Right lobe of liver (tissue), 6 donors: Measurements from ENCODE around the gene SULT2B1. TPM values are rescaled to one million over a fixed set of nuclear protein-coding genes. Genes with fewer than 3 reads are reported as not detected.

Source experiments
- ATAC-seq, 4 donors: fragments of 200-7000 bp; cut with Tn5 transposase; one replicate each; pipeline ENCODE4 v1.9.1; 2020; ENCODE audit warnings: mild to moderate bottlenecking in 4 of 4, moderate library complexity in 4 of 4
- DNase-seq, 3 donors: peaks; one replicate each; pipeline ENCODE4 v3.0.0-alpha.2; 2020
- H3K27ac ChIP-seq, 3 donors: fragments of 200-600 bp; one replicate each; pipeline ENCODE4 v1.8.0; 2022
- H3K27me3 ChIP-seq, 2 donors: fragments of 200-600 bp; one replicate each; pipeline ENCODE4 v1.8.0; 2022
- H3K36me3 ChIP-seq, 4 donors: fragments of 200-600 bp; sonication (generic) in 1 of 4; one replicate each; pipeline versions ENCODE4 v1.5.1 to v1.8.0; 2017 to 2022; ENCODE audit warnings: control low read depth in 1 of 4
- H3K4me1 ChIP-seq, 4 donors: fragments of 200-600 bp; sonication (generic) in 1 of 4; one replicate each; pipeline versions ENCODE4 v1.5.1 to v1.8.0; 2017 to 2022; ENCODE audit warnings: control low read depth in 1 of 4
- H3K4me3 ChIP-seq, 3 donors: fragments of 200-600 bp; one replicate each; pipeline ENCODE4 v1.8.0; 2022
- H3K9me3 ChIP-seq, 4 donors: fragments of 200-600 bp; sonication (generic) in 1 of 4; one replicate each; pipeline versions ENCODE4 v1.5.1 to v1.8.0; 2017 to 2022; ENCODE audit warnings: control low read depth in 1 of 4
- POLR2A ChIP-seq: fragments of 450-650 bp; IDR thresholded peaks from one replicate; pipeline ENCODE4 v1.6.1; 2017; ENCODE audit warnings: antibody characterized with exemption, mild to moderate bottlenecking
- WGBS: methylation state at CpG from one replicate; pipeline ENCODE4 v1.1.6; 2018; ENCODE audit warnings: low coverage, low lambda C conversion rate; ENCODE audit not compliant: insufficient coverage; ENCODE audit errors: missing lambda C conversion rate; 5-methylcytosine and 5-hydroxymethylcytosine counted together
- intact Hi-C, 2 donors: fragments of 100-400 bp; cut with DNase I; formaldehyde crosslinking; loops; one replicate each; pipeline versions ENCODE4 v1.11.2 to v1.14.1; 2022
- long read RNA-seq: library from polyadenylated mRNA; unstranded; transcript quantifications from one replicate; pipeline ENCODE4 v2.0.0, GENCODE V29; 2019
- total RNA-seq, 6 experiments: library from RNA; depleted of rRNA in 2 of 6; stranded (reverse); fragments of >200 nt in 2 of 6; fragmentation: NEBNext Ultra II Directional in 3 of 6; extraction: Animal tissue kit (Norgen Biotek cat#: 25700) in 3 of 6; gene quantifications; one replicate each; pipeline versions ENCODE4 v1.1.0 to v1.2.4, GENCODE V29; 2016 to 2023
- TF ChIP-seq, protein P1 (sequence below), 4 donors: fragments of 200-600 bp in 3 of 4; fragments of 450-650 bp in 1 of 4; IDR thresholded peaks; one replicate each; pipeline versions ENCODE4 v1.5.1 to v1.8.0; 2016 to 2022; ENCODE audit warnings: antibody characterized with exemption in 4 of 4, mild to moderate bottlenecking in 2 of 4
- donor health status: DM: no; HTN: yes; CAD: no.
- donor health status: DM: no; HTN: no; CAD: no.
- donor health status: DM: no; HTN: no; CAD: no.
- donor health status: DM: no; HTN: yes; CAD: no.
- donor health status: DM: no; HTN: yes; CAD: no.

The SULT2B1 gene
- under 1 TPM in 1 of 6 experiments, not detected in 5; 0.61 TPM for total RNA-seq
- long read RNA-seq: 0 reads

DNA sequence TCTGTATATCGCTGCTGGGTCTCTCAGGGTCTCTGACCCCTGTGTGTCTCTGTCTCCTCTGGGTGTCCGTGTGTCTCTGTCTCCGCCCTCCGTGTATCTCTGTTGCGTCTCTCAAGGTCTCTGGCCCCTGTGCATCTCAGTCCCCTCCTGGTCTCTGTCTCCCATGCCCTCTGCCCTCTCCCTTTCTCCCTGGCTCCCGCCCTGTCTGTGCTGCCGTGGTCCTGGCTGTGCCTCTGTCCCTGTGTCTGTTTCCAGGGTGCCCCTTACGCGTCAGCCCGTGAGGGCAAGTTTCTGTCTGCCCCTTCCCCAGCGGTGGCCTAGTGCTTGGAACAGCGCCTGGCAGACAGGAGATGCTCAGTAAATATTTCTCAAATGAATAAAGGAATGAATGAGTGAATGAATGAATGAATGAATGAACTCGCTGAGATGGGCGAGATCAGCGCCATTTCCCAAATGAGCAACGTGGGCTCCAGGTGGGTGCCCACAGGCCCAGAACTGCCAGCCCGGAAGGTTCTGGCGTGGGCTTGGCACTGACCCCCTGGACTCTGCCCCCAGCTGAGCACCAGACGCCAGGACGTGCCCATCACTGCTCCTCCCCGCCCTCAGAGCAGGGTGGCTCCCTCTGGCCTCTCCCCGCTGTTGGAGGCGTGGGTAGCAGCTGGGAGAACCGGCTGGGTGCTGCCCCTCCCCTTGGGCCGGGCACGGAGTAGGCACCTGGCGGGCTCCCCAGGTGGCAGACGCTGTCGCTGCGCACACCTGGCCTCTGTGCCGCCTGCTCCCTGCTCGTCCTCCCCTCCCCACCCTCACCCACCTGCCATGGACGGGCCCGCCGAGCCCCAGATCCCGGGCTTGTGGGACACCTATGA, at the start of gene SULT2B1:
TSS of gene SULT2B1 (plus strand) at position 736 of the 866 bp plus-strand sequence. CDS start at position 817, 81 bp downstream.
- H3K27ac ChIP-seq: no peak within 1 kb of the TSS
- no peaks in the 10 kb centered on the region for H3K36me3 ChIP-seq
- peak in 3 of 4 donors; percentile 35 to 57 (median 53) for ATAC-seq
- intact Hi-C loops: no loop called here
- no peaks in the 10 kb centered on the region for H3K9me3 ChIP-seq
- TF ChIP-seq, protein P1, sequence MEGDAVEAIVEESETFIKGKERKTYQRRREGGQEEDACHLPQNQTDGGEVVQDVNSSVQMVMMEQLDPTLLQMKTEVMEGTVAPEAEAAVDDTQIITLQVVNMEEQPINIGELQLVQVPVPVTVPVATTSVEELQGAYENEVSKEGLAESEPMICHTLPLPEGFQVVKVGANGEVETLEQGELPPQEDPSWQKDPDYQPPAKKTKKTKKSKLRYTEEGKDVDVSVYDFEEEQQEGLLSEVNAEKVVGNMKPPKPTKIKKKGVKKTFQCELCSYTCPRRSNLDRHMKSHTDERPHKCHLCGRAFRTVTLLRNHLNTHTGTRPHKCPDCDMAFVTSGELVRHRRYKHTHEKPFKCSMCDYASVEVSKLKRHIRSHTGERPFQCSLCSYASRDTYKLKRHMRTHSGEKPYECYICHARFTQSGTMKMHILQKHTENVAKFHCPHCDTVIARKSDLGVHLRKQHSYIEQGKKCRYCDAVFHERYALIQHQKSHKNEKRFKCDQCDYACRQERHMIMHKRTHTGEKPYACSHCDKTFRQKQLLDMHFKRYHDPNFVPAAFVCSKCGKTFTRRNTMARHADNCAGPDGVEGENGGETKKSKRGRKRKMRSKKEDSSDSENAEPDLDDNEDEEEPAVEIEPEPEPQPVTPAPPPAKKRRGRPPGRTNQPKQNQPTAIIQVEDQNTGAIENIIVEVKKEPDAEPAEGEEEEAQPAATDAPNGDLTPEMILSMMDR (IDR thresholded peaks at IDR 0.05): no peak
- no peak for TF ChIP-seq POLR2A
- no peaks in the 10 kb centered on the region for H3K4me1 ChIP-seq
- 55% methylated on average over 17 of the region's 36 CpGs for WGBS
- H3K4me3 ChIP-seq: no peak within 1 kb of the TSS
- DNase-seq: no peak
- H3K27me3 ChIP-seq: no peaks in the 10 kb centered on the region

DNA sequence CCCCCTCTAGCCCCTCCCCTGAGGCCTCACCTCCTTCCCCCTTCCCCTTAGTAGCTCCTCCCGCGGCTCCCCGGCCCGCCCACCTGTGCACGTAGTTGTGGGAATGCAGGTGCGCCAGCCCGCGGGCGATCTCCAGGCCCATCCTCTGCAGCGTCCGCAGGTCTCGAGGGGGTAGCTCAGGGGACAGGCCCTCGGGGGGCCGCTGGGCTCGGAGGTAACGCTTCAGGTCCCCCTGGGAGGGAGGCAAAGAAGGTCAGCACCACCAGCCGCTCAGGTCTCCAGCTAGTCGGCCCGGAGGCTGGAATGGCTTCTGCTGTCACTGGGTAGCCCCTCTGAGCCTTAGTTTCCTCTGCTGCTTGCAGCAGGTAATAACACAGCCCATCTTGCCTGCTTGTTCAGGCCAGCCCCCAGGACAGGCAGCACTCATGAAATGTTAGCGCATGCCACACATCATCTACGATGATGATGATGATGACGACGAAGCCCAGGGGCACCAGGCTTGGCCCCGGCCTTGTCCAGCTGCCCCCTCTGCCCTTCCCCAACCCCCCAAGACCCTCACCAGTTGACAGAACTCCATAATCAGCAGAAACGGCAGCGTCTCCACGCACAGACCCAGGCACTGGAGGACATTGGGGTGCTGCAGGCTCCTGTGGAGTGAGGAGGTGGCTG, 49.5 kb upstream of the SULT2B1 start:
- Histone ChIP-seq H3K9me3 (no peaks in the 10 kb centered on the region), H3K27me3 (no peaks in the 10 kb centered on the region), H3K4me1 (no peaks in the 10 kb centered on the region), H3K27ac (no peak overlapping the region), H3K36me3 (no peaks in the 10 kb centered on the region), H3K4me3 (no peak overlapping the region)
- intact Hi-C loops: loop anchor here in 1 of 2 donors (10.0 kb wide), 1 partner anchor 102 kb away; the partner anchor contains the start of gene SPACA4
- 7% methylated on average over 12 of the region's 27 CpGs for WGBS
- DNase-seq: peak in 1 of 3 donors; percentile 75
- TF ChIP-seq, protein P1 (IDR thresholded peaks at IDR 0.05): no peak
- no peak for TF ChIP-seq POLR2A
- ATAC-seq: no peak

DNA sequence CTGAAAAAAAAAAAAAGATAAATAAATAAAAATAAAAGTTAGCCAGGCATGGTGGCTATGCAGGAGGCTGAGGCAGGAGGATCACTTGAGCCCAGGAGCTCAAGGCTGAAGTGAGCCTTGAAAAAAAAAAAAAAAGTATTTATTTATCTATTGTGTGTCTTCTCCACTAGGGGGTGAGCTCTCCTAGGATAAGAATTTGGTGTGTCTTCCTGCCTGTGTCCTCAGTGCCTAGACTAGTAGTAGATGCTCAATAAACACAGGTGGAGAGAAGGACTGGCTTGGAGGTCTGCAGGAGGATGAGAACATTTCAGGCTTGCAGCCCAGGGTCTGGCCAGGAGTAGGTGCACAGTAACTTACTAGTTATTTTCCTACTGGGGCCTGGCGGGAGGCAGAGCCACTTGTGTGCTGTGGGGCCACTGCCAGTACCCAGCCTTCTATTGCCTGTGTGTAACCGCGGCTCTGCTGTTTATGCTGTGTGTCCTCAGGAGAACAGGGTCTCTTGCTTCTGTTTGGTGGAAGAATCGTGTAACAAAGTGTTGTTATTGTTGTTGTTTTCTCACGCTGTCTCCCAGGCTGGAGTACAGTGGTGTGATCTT, 45.7 kb upstream of the SULT2B1 start:
- intact Hi-C loops: loop anchor here in 1 of 2 donors (10.0 kb wide), 1 partner anchor 99 kb away; the partner anchor contains the start of gene SPACA4
- H3K4me3 ChIP-seq: no peak overlapping the region
- no peaks in the 10 kb centered on the region for H3K36me3 ChIP-seq
- no peak overlapping the region for H3K27ac ChIP-seq
- ATAC-seq (no peak), DNase-seq (no peak)
- no peaks in the 10 kb centered on the region for H3K9me3 ChIP-seq
- H3K4me1 ChIP-seq: no peaks in the 10 kb centered on the region
- TF ChIP-seq POLR2A: no peak
- TF ChIP-seq, protein P1 (IDR thresholded peaks at IDR 0.05): peak; percentile 27 to 35 (median 32)
- H3K27me3 ChIP-seq: no peaks in the 10 kb centered on the region
- 69% methylated on average over 3 of the region's 5 CpGs for WGBS

DNA sequence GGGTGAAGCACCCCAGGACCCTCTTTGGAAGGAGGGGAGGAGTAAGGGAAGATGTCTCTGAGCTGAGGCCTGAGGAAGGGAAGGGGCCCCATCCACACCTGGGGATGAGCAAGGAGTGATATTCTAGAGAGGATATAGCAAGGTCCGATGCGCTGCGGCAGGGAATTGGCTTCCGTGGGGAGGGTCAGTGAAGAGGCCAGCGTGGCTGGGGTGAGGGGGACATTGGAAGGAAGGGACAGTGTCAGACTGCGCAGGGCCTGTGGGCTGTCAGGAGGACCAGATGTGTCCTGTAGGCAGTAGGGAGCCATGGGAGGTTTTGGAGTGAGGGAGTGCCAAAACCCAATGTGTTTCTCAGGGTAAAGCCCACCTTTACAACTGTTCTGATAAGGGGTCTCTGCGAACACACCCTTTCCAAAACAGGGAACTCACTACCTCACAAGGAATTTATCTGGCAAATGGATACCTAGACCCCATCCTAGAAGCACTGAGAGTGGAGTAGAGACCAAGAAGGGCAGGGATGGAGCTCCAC, 44.0 kb upstream of the SULT2B1 start:
- no peak for DNase-seq
- ATAC-seq: no peak
- Histone ChIP-seq H3K27me3 (peaks cover 0 to 7% of the 10 kb centered on the region in 2 donors), H3K36me3 (no peaks in the 10 kb centered on the region), H3K4me1 (no peaks in the 10 kb centered on the region), H3K27ac (no peak overlapping the region), H3K9me3 (no peaks in the 10 kb centered on the region), H3K4me3 (no peak overlapping the region)
- 82% methylated on average over 6 of the region's 7 CpGs for WGBS
- intact Hi-C loops: loop anchor here in 1 of 2 donors (10.0 kb wide), 1 partner anchor 97 kb away; the partner anchor contains the start of gene SPACA4
- TF ChIP-seq POLR2A: no peak
- TF ChIP-seq, protein P1 (IDR thresholded peaks at IDR 0.05): no peak
